Fibroblast of skin of abdomen (primary cell): ENCODE measurements around the gene RIPOR3.
"Not testable (repeated sequence)": the region's sequence is repeated elsewhere in the genome, so short reads cannot be mapped to it uniquely, and the experiment has no call there.

Experiments used
- DNase-seq: peaks from one replicate; pipeline ENCODE4 v3.0.0-alpha.2; 2013

The RIPOR3 gene

DNA sequence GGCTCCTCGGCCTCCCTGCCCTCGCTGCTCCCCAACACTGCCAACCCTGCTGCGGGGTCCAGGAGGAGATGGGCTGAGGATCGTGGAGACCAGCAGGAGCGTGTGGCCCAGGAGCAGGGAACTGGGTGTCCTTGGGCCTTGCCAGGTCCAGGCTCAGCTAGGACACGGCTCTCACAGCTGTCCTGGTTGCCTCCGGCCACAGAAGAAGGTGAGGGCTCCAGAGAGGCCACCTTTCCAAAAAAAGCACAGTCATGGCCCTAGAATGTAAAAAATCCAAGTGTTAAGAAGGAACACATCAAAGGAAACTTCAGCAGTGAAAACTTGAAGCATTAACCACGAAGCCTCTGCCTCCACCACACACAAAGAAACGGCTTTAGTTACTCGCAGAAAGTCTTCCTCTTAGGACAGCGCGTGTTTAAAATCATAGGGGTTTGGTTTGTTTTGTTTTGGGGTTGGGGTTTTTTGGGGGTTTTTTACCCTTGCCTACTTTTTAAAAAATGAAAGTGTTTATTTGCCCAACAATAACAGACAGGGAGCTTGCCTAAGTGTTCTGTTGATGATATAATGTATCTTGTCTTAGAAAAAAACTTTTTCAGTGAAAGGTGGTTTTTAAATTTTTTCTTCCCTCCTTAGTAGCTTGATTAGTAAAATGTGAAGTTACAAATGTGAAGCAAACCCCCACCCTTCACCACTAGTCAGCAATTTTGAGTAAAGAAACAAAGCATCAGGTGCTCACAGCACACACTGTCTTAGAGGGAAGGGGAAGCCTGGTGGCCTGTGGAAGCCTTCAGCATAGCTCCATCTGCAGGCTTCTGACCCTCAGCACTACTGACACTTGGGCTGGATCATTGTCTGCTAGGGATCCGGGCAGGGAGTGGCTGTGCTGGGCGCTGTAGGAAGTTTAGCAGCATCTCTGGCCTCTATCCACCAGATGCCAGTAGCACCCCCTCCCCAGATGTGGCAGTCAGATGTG is 121.2 kb downstream of the RIPOR3 start:
- DNase-seq = no peak

DNA sequence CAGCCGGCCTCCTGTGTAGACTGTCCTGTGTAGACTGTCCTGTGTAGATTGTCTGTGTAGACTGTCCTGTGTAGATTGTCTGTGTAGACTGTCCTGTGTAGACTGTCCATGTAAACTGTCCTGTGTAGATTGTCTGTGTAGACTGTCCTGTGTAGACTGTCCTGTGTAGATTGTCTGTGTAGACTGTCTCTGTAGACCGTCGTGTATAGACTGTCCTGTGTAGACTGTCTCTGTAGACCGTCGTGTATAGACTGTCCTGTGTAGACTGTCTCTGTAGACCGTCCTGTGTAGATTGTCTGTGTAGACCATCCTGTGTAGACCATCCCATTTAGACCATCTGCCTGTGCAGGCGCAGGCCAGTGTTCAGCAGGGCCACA is 121.9 kb downstream of the RIPOR3 start:
- not testable (repeated sequence) for DNase-seq

DNA sequence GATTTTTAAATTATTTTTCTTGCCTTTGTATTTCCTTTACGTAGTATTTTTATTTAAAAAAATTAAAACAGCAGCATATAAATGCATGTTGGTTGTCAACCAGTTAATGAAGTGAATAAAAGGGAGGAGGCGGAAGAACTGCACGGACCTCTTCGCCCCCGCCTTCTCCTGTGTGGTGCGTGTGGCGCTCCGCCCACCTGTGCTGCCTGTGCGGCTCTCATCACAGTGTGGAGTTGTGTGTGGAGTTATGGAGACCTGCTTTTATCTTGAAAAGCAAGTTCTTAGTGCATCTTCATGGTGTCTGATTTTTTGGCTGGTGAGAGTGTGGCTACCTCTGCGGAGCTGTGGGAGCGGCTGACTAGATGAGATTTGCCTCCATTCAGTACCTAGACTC is 122.8 kb downstream of the RIPOR3 start:
- DNase-seq = no peak

DNA sequence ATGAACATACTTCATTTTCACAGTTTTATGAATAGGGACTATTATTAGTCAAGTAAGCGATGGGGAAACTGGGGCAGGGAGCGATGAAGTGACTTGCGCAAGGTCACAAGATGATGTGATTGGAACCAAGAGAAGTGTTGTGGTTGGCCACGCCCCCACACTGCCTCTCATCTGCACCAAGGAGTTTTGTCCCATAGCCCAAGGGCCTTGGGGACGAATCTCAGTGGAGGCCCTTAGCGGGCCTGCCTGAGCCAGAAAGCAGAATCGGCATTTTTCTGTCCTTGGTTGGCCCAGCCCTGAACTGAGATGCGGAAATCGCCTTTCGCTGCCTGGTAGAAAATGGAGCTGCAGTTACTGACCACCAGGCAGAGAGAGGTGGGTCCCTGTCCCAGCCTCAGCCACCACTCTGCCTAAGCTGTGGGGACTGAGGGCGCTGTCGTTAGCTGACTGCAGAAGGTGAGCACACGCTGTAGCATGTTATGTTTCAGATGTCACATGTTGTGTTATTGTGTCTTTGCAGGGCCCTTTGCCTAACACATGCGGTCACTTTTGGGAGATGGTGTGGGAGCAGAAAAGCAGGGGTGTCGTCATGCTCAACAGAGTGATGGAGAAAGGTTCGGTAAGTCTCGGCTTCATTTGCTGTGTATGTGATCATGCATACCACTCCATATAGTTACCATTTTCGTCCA is 123.3 kb downstream of the RIPOR3 start:
- no peak for DNase-seq

DNA sequence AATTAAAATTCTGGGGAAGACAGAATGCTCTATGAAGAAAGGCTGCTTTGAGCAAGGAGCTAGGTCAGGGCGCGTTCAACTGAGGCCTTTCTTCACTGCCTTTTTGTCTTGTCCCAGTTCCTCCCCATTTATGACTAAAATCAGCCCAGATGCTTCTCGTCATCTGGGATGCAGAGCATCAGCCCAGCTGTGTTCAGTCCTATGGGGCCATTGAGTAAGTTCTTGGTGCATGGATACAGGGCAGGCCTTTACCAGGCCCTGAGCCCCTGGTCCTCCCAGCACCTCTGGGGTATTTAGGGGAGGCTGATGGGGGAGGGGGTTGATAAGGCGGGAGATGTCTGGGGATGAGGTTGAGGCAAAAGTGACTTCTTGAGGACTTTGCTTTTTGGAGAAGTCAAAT is 125.5 kb downstream of the RIPOR3 start:
- DNase-seq = no peak

DNA sequence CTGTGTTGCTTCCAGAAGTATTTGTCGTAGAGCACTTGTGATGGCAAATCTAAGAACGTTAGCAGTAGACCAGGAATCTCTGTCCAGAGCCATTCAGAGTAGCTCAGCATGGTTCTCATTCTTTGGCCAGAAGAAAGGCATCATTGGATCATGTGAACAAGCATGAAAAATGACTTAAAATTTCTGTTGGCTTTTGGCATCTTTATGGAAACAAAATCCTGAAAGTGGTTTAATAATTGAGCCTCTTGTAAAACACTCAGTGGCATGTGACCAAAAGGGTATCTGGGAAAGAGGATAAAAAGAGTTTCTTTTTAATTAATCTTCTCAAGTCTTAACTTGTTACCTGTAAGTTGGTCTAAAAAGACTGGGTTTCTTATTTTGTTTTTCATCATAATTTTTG is 126.0 kb downstream of the RIPOR3 start:
- no peak for DNase-seq

DNA sequence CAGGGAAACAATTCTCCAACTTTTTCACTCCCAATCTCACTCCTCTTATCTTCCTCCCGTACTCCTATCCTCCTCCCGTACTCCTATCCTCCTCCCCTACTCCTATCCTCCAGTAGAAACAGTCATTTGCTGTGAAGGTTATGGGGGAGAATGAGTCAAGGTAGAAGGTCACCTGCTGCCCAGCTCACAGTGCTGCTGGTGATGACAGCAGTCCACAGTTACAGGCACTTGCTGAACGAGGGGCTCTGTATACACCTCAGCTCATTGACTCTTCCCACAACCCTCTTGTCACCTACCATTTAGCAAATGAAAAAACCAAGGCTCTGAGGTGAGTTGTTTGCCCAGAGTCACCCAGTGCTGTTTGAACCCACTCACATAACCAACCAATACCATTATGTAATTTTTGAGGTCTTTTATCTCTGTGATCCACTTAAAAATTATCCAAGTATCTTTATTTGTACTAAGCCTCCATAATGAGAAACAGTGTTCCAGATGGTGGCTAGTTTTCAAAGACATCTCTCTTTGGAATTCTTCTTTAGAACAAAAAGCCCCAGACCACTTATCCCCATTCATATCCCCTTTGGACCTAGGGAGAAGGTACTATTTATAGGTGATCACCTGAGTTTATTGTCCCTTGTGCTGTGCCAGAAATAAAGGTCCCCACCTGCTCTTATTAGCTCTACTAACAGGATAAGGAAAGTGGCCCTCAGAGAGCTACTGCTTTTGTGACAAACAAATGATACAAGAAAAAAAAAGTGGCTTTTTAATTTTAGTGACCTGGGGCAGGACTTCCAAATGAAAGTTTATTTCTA is 128.0 kb downstream of the RIPOR3 start:
- no peak for DNase-seq

DNA sequence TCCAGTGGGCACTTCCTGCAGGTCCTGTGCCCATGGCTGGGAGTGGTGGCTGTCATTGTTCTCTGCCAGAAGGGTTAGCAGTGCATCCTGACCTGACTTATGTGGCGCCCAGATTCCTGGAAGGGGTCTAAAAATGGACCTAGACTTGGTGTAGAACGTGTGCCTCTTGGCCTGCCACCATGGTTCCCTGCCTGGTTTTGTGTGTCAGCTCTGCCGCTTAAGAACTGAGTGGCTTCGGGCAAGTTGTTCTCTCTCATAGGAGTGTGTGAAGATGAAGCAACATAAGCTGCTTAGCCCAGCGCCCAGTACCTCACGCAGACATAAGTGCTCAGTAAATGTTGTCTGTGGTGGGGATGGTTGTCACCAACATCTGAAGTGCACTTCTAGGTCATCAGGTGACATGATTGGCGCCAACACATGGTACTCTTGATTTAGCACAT is 129.1 kb downstream of the RIPOR3 start:
- DNase-seq = no peak

DNA sequence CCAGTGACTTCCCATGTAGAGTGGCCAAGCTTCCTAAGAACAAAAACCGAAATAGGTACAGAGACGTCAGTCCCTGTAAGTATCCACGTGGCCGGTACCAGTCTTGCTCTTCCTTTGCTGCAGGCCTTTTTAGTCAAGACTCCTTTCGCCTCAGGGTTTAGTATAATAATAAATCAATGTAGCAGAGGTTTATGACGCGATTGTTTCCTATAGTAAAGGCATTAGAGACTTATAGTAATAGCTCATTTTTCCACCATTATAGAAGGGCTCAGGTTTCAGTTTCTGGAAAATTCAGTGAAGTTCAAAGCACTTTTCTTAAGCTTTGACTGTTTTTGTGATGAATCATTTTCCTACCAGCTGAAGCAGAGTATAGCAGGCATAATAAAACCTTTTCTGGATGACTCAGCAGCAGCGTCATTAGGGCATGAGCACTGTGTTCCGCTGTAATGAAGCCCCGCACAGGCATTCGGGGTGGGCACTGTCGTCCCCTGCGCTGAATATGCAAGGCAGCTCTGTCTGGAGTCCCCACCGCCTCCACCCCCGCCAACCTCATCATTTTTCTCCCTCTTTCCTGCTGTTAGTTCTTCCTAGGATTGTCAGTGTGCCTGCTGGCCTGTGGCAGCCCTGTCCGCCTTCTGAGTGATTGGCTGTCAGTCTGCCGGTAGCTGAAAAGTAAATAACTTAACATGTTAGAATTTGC is 129.8 kb downstream of the RIPOR3 start:
- peak; percentile 97 for DNase-seq

DNA sequence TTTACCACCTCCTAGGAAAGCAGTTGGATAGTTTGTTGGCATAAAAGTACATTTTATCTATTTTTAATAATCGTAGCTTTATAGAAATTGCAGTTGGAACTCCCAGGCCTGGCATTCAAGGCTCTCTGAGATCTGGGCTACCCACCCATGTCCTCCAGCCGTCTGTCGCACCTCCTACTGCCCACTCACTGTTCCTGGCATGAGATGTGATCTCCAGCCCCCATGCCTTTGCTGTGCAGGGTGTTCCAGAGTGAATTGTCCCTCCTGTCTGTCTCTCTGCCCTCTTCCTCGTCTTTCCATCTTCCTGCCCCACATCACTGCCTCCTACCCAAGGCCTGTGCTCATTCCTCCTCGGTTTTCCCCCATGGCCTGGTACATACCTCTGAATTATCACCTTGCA is 130.5 kb downstream of the RIPOR3 start:
- DNase-seq = no peak

DNA sequence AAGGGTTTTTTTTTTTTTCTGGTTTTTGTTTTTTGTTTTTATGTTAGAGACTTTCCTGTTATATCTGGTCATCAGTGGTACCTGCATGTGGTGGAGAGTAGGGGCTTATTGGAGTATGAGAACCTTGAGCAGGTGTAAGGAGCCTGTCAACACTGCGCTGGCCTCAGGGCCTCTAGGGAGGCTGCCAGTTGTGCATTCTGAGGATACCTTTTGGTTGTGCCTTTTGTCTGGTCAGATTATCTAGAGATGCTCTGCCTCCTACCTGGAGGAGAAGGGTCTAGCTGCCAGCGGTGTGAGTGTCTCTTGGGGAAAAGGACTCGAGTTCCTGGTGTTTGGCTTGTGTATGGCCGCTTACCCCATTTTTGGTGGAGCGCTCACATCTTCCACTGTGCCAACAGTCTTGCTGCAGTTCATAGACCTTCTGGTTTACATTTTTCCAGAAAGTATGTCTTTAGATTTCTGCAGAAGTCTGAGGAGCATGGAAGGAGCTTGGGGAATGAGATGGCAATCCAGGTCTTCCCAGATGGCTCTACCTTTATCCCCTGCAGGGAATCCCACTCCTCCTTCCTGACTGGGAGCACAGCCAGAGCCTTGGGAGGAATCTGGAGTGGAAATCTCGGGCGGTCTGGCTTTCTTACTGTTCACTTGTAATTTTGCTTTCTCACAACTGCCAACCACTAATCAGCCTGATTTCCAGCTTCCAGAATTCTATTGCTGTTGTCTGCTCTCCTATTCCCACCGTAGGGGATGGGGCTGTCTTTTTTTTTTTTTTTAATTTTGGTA is 131.3 kb downstream of the RIPOR3 start:
- DNase-seq = no peak

DNA sequence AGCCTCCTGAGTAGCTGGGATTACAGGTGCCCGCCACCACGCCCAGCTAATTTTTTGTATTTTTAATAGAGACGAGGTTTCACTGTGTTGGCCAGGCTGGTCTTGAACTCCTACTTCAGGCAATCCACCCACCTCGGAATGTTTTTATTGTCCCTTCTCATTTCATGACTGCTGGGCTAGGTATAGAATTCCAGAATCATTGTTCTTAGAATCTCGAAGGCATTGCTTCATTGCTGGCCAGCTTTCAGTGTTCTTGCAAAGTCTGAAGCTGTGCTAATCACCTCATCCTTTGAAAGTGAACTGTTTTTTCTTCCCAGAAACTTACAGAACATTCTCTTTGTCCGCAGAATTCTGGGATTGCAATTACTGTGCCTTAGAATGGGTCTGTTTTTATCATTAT is 132.2 kb downstream of the RIPOR3 start:
- no peak for DNase-seq

DNA sequence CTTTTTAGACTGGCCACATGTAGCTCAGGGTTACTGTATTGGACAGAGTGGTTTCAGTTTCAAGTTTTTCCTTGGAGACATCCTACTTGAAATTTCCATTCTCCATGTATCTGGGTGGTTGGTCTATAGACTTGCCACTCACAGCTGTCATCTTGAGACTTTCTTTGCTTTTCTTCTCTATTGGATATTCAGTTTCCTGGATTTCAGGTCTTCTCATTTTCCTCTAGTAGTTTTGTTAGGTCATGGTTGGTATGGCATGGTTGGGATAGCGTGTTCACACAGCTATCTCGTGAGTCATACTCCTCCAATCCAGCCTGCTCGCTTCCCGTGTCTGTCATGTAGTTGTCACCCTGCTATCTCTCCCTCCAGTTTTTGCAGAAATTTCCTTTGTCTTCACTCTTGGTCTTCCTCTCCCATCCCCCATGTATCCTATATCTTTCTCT is 132.8 kb downstream of the RIPOR3 start:
- peak; percentile 68 for DNase-seq

DNA sequence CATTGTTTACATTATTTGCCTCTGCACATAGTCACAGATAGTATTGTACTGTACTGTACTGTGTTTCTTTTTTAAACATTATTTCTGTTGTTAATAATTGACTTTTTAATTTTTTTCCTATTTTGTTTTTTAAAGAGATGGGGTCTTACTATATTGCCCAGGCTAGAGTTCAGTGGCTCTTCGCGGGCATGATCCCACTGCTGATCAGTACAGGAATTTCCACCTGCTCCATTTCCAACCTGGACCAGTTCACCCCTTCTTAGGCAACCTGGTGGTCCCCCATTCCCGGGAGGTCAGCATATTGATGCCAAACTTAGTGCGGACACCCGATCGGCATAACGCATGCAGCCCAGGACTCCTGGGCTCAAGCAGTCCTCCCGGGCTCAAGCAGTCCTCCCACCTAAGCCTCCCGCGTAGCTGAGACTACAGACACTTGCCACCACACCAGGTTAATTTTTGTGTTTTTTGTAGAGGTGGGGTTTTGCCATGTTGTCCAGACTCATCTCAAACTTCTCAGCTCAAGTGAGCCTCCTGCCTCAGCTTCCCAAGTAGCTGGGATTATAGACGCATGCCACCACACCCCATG is 133.7 kb downstream of the RIPOR3 start:
- no peak for DNase-seq

DNA sequence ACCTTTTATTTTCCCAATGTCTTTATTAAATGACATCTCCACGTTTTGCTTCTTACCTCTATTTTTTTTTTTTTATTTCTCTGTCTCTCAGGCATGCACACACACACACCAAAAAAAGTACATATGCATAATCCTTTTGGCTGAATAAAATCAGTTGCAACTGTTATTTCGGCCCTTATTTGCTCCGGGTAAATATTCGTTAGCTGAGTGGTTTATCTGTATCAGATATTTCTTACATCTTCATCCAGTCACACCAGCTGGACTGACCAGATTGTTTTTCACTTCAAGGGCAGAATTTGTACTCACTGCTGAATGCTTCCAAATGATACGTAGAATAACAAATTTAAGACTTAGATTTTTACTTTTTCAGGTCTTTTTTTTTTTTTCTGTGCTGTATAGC is 135.7 kb downstream of the RIPOR3 start:
- no peak for DNase-seq

DNA sequence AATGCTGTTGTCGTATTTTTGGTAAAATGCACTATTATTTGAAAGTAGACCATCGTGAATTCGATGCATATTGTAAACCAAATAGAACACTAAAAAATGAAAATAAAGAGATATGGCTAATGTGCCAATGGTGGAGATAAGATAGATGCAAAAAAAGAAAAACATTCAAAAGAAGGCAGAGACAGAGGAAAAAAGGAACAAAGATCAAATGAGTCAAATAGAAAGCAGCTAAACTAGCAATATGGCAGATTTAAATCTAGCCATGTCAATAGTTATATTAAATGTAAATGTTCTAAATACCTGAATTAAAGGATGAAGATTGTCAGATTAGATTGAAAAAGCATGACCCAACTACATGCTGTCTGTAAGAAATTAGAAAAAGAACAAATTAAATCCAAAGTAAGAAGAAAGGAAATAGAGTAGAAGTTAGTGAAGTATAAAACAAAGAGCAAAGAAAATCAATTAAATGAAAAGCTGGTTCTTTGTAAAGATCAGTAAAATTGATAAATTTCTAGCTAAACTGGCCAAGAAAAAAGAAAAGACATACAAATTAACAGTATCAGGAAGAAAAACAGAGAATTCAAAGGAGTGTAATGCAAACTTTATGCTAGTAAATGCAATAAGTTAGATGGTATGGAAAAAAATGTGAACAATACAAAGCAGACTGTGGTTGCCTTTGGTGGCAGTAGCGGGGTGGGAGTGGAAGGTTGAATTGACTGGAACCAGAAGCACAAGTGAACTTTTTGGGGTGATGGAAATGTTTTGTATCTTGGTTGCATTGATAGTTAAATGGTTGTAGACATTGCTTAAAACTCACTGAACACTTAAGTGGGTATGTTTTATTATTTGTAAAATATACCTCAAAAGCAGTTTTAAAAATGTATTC is 136.4 kb downstream of the RIPOR3 start:
- no peak for DNase-seq

DNA sequence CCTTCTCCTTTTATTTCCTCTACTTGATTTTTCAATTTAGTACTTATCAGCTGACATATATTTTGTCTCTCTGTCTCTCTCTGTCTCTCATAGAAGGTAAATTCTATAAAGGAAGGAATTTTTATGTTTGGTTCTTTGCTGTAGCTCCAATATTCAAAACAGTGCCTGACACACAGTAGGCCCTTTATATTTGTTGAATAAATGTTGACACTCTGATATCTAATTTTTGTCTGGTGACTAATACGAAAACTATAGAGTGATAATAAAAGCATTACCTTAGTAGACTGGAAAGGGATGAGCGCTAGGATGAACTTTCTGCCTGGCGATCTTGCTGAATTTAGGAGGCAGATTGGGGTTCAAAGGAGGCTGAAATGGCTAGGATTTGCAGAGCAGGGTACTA is 138.4 kb downstream of the RIPOR3 start:
- no peak for DNase-seq

DNA sequence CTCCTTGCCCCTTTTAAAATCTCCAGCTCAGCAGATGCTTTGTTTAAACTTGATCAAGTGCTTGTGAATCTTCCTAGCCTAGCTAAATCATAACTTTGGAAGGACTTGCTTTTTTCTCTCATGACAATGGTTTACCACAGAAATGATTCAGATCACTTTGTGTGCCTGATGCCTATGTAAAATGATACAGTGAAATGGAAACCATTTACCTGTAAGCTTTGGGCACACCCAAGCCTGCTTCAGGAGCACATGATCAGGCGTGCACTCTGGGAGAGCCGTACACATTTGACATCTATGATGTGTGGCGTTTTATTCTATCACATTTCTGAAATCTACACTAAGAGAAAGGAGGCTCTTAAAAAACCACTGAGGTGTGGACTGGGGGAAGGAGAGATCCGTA is 140.1 kb downstream of the RIPOR3 start:
- DNase-seq = no peak

DNA sequence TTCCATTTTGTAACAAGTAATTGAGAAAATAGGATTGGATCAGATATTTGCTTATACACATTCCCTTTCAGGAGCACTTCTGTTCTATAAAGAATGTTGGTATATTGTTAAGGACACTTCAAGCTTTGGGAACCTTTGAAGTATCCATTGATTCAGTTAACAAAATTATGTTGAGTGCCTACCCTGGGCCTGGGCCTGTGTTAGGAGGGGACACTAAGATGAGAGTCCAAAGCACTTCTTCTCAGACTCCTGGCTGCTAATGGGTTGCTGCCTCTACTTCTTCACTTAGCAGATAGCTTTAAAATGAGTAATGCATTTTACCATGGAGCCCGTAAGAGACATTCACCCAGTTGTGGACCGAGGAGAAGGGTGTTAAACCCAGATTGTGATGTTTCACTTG is 140.8 kb downstream of the RIPOR3 start:
- DNase-seq = no peak

DNA sequence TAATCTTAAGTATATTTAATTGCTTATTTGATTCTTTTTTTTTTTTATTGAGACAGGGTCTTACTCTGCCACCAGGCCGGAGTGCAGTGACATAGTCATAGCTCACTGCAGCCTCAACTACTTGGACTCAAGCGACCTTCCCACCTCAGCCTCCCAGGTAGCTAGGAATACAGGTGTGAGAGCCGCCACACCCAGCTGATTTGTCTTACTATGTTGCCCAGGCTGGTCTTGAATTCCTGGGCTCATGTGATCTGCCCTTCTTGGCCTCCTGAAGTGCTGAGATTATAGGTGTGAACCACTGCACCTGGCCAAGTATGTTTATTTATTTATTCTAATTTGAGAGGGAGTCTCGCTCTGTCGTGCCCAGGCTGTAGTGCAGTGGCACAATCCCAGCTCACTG is 142.9 kb downstream of the RIPOR3 start:
- no peak for DNase-seq
